Measurements from ENCODE around the gene LRRC4B. TPM values are rescaled to one million over a fixed set of nuclear protein-coding genes. Genes with fewer than 3 reads are reported as not detected.

The LRRC4B gene
- total and polyA plus RNA-seq, 2 of the 8 experiments (the other 6 are each of a cell fraction or from before 2014, with no cell fraction given): 13.4 to 21.2 TPM

- no peak for TF ChIP-seq FOSL1 (IDR thresholded peaks at IDR 0.05; ENCODE audit: insufficient read depth, low read depth, low read length)
- TF ChIP-seq GTF2F1 (IDR thresholded peaks at IDR 0.05; ENCODE audit: borderline replicate concordance, low read depth, low read length): no peak
- TF ChIP-seq SIX5 (IDR thresholded peaks at IDR 0.05; ENCODE audit: low read depth, low read length): no peak
- TF ChIP-seq CHD1 (IDR thresholded peaks at IDR 0.05; ENCODE audit: low read depth, low read length): no peak
These were observed 39.2 kb upstream of the LRRC4B start (continued) for GRCh38 chr19:50607388-50607787.
